HUES48 (cell line): ENCODE data around the gene PFDN1.
A peak's percentile ranks its signal among the peaks of the same experiment; 100 is the strongest.
"Not testable (repeated sequence)": the region's sequence is repeated elsewhere in the genome, so short reads cannot be mapped to it uniquely, and the experiment has no call there.

Experiments used
- H3K27ac ChIP-seq: one replicate; pipeline ENCODE4 v1.7.0; 2013; ENCODE audit warnings: low read depth, low read length, inconsistent platforms
- H3K27me3 ChIP-seq: 2 replicates; pipeline ENCODE4 v1.6.1; 2013; ENCODE audit warnings: mild to moderate bottlenecking, low read length; ENCODE audit not compliant: control insufficient read depth, insufficient read depth
- H3K36me3 ChIP-seq: 2 replicates; pipeline ENCODE4 v1.6.1; 2013; ENCODE audit warnings: low read length; ENCODE audit not compliant: control insufficient read depth, insufficient read depth
- H3K4me1 ChIP-seq: 2 replicates; pipeline ENCODE4 v1.6.1; 2013; ENCODE audit warnings: mild to moderate bottlenecking, low read length; ENCODE audit not compliant: control insufficient read depth, insufficient read depth
- H3K4me3 ChIP-seq: 2 replicates; pipeline ENCODE4 v1.5.1; 2013; ENCODE audit warnings: mild to moderate bottlenecking, low read depth, low read length
- H3K9ac ChIP-seq: 2 replicates; pipeline ENCODE4 v1.6.1; 2013; ENCODE audit warnings: mild to moderate bottlenecking, low read depth, low read length, moderate library complexity
- H3K9me3 ChIP-seq: 2 replicates; pipeline ENCODE4 v1.6.1; 2013; ENCODE audit warnings: low read length; ENCODE audit not compliant: control insufficient read depth, insufficient read depth

PFDN1 gene, protein sequence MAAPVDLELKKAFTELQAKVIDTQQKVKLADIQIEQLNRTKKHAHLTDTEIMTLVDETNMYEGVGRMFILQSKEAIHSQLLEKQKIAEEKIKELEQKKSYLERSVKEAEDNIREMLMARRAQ

DNA sequence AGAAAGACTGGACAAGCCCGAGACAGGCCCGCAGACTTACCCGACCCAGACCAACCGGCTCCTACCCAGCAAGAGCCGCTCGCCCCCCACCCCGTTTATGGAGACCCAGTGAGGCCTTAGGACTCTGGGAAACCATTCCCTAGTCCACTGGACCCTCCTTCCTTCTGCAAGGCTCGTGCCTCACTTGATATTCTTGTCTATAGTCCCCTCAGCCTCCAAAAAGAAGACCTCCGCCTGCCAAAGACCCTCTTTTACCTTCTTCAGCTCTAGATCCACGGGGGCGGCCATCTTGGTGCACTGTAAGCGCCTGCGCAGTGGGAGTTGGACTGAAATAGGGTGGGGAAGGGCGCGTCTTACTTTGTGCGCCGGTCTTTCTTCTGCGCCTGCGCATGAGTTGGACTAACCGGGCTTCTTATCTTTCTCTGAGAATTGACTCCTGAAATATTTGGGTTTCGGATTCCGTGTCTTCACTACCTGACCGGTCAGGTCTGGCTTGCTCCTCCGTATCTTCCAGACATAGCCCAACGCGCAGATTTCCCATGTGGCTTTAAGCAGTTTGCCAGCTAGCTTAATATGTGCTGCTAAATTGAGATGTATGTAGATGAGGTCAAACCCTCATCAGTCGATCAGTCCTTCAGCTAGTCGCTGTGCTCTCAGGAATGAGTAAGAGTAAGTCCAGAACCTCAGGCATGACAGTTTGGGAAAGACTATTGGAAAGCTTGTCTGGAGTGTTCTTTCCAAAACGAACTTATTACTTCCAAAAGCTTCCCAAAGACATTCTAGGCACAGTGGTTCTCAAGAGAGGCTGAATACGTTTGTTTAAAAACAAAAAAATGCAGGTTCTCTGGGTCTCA is at the start of gene PFDN1:
PFDN1 (minus strand) TSS at position 316 of the 854 bp plus-strand sequence; CDS start at position 288, 28 bp downstream.
- Histone ChIP-seq H3K4me3 (peak within 1 kb of the TSS; percentile 99), H3K27me3 (no peaks in the 10 kb centered on the region), H3K9ac (peak within 1 kb of the TSS; percentile 95), H3K9me3 (no peaks in the 10 kb centered on the region), H3K36me3 (peaks cover 13% of the 10 kb centered on the region), H3K27ac (peak within 1 kb of the TSS; percentile 92), H3K4me1 (peaks cover 6% of the 10 kb centered on the region; the same call in 1 of the 2 replicates)

DNA sequence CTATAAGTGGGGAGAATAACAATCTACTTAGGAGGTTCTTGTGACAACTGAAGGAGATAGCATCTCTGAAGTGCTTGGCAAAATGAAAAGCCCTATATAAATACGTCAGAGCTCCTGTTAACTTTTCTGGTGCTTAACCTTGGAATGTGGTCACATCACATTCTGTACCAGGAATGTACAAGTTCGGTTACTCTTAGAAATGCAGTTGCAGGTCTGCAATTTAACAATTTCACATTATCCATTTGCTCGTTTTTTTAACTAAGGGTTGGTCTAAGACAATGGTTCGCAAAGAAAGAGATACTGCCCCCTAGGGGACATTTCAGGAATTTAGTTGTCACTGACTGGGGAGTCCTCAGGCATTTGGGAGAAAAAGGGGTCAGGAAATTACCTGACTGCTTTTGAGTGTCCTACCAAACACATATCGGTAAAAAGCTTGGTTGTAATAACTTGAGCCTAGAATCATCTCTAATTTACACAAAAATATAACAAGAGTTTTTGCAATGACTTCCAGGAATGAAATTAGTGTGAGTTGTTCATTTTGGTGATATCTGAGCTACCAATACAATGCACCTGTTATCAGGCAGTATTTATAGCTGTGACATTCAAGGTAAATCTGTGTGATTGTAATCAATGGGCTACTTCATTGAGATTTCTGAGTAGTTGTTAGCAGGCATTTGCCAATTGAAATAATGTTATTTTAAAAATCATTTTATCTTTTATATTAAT is 48.9 kb upstream of the PFDN1 start:
- no peaks in the 10 kb centered on the region for H3K9me3 ChIP-seq
- H3K4me3 ChIP-seq, result no peak overlapping the region
- H3K27me3 ChIP-seq, result no peaks in the 10 kb centered on the region
- peaks cover 5% of the 10 kb centered on the region; the same call in 1 of the 2 replicates for H3K4me1 ChIP-seq
- H3K36me3 ChIP-seq, result no peaks in the 10 kb centered on the region
- H3K27ac ChIP-seq, result no peak overlapping the region
- H3K9ac ChIP-seq, result no peak overlapping the region

DNA sequence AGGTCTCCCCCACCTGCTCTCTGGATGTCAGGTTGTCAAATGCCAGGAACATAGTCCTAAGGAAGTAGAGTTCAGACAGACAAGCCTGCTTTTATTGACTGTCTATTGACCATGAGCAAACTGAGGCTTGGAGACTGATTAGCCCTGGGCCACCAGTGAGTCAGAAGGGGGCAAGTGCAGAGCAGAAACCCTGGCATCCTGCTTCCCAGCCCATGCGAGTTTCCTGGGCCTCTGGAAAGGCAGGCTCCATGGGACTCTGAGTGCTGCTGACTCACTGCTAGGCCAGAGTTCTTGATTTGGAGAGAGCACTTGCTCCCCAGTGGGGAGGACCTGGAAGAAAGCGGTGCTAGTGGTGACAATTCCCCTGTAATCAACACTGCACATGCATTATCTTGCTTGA is 46.3 kb upstream of the PFDN1 start:
- Histone ChIP-seq H3K9ac (no peak overlapping the region), H3K9me3 (no peaks in the 10 kb centered on the region), H3K4me3 (no peak overlapping the region), H3K27ac (no peak overlapping the region), H3K4me1 (peaks cover 17% of the 10 kb centered on the region), H3K27me3 (peaks cover 13% of the 10 kb centered on the region), H3K36me3 (no peaks in the 10 kb centered on the region)

DNA sequence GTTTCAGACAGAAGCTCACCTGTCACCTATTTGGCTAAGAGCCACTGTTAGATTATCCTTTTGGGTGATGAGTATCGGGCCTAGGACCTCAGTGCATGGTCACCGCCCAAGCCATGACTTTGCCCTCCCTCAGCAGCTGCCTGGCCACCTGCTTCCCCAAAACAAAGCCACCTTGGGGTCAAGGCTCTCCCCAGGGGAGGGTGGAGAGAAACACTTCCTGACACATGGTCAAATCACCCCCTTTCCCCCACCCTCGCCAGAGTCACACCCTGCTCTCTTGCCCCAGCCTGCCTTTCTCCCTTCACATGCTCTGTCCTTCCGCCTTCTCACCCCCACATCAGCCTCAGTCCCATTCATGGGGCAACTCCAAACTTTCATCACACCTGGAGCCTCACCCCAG is 45.2 kb upstream of the PFDN1 start:
- no peak overlapping the region for H3K9ac ChIP-seq
- no peaks in the 10 kb centered on the region for H3K36me3 ChIP-seq
- H3K27ac ChIP-seq, result no peak overlapping the region
- no peak overlapping the region for H3K4me3 ChIP-seq
- H3K4me1 ChIP-seq, result peaks cover 17% of the 10 kb centered on the region
- H3K27me3 ChIP-seq, result peaks cover 13% of the 10 kb centered on the region
- no peaks in the 10 kb centered on the region for H3K9me3 ChIP-seq

DNA sequence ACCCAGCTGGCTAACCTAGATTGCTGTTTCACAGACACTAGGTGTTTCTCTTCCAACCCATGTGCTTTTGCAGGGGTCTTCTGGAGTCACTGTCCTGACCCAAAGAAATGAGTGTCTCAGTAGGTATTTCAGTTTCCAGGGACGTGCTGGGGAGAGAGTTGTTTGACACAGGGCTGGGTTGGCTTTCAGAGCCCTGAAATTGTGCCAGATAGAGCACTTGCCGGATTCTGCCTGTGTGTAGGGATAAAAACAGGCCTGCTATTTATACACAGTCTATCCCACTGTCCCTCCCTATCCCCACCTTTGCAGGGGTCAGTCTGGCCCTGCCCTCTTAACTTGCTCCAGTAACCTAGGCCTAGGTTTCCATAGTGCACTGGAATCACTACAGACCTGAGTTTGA is 44.5 kb upstream of the PFDN1 start:
- H3K9me3 ChIP-seq, result no peaks in the 10 kb centered on the region
- H3K27me3 ChIP-seq, result peaks cover 13% of the 10 kb centered on the region
- H3K27ac ChIP-seq, result no peak overlapping the region
- H3K36me3 ChIP-seq, result no peaks in the 10 kb centered on the region
- no peak overlapping the region for H3K9ac ChIP-seq
- H3K4me1 ChIP-seq, result peaks cover 17% of the 10 kb centered on the region
- no peak overlapping the region for H3K4me3 ChIP-seq

DNA sequence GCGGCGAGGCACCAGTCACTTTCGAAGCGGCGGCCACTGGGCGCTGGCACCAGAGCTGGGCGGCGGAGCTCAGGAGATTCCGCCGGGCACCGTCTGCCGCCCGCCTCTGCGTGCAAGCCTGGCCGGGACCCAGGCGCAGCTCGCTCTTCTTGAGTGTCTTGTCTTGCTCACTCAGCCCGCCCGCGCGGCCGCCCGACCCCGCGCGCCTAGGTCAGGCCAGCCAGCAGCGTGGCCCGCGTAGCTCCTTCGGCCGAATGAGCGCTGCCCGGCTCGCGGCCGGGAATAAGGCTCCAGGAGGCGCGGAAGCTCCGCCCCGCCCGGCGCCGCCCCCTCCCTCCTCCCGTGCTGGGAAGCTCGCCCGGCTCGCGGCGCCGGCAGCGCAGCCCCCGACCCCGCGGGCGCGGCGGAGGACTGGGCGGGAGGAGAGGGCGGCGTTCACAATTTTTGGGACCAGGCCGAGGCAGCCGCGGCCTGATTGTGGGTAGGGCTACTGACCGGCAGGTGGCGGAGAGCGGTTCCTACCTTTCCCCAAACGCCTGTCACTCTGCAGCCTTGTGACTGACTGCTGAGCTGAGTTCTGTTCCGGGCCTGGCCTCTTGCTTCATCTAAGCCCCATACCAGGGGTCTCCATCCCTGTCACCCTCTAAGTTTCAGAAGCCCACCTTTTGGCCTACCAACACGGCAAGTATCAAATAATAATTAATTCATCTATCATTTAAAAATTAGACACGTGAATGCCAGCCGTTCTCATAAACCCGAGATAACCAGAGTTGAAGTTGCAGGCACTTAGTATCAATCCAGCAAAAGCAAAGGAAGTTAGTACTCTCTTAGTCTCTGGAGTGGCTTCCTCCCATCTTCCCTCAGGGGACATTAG is 43.7 kb upstream of the PFDN1 start, which contains the start of gene HBEGF:
HBEGF (minus strand) TSS at position 256 of the 874 bp plus-strand sequence. CDS start 275 bp downstream, outside the sequence.
- H3K9me3 ChIP-seq, result no peaks in the 10 kb centered on the region
- H3K27ac ChIP-seq, result peak within 1 kb of the TSS; percentile 58
- H3K27me3 ChIP-seq, result peaks cover 13% of the 10 kb centered on the region
- peak within 1 kb of the TSS; percentile 73 for H3K4me3 ChIP-seq
- H3K9ac ChIP-seq, result peak within 1 kb of the TSS; percentile 60
- H3K4me1 ChIP-seq, result peaks cover 17% of the 10 kb centered on the region
- H3K36me3 ChIP-seq, result no peaks in the 10 kb centered on the region; the same call in 1 of the 2 replicates

DNA sequence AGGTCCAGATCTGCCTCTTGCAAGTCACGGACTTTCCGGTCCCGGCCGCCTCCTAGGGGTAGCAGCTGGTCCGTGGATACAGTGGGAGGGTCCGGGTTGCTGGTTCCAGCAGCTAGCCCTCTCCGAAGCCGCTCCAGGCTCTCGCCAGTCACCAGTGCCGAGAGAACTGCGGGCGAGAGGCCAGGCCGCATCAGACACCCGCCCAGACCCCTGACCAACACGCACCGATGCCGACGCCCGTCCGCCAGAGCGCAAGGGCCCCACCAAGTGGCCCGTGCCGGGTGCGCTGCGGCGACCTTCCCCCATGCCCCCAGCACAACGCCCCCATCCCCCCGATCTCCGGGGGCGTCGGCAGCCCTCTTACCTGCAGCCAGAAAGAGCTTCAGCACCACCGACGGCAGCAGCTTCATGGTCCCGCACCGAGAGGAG is 43.0 kb upstream of the PFDN1 start:
- peak overlapping the region; percentile 73 for H3K4me3 ChIP-seq
- H3K27ac ChIP-seq, result peak overlapping the region; percentile 58
- peaks cover 13% of the 10 kb centered on the region for H3K27me3 ChIP-seq
- H3K9me3 ChIP-seq, result no peaks in the 10 kb centered on the region
- peak overlapping the region; percentile 60 for H3K9ac ChIP-seq
- H3K4me1 ChIP-seq, result peaks cover 17% of the 10 kb centered on the region
- no peaks in the 10 kb centered on the region; the same call in 1 of the 2 replicates for H3K36me3 ChIP-seq

DNA sequence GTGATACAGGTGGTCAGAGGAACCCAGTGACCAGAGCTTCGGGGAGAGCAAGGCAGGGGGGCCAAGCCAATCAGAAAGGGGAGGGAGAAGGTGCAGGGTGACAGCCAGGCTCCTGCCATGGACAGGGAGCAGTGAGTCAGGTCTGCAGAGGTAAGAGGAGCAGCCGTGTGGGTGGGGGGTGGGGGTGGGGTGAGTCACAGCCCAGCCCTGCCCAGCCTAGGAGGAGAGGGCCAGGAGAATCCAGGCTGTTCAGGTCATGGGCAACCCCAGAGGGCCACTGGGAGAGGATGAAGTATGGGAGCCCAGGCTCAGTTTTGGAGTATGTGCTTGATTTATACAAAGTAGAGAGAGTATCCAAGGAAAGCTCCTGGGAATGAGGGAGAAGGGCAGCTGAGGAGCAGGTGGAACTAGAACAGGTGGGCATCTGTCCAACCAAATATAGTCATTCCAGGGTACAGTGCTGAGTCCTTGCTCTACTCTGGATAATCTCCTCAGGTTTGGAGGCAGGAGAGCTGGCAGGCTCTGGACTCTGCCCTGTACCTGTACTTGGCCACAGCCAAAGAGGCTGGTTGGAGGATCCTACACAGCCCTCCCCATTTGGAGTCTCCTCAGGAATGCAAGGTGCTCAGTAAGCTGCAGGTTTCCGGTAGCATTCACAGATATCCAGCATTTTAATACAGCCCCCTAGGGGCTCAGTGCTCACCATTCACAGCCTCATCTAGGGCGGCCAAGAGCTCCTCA is 42.0 kb upstream of the PFDN1 start:
- Histone ChIP-seq H3K36me3 (no peaks in the 10 kb centered on the region; the same call in 1 of the 2 replicates), H3K4me1 (peaks cover 17% of the 10 kb centered on the region)

DNA sequence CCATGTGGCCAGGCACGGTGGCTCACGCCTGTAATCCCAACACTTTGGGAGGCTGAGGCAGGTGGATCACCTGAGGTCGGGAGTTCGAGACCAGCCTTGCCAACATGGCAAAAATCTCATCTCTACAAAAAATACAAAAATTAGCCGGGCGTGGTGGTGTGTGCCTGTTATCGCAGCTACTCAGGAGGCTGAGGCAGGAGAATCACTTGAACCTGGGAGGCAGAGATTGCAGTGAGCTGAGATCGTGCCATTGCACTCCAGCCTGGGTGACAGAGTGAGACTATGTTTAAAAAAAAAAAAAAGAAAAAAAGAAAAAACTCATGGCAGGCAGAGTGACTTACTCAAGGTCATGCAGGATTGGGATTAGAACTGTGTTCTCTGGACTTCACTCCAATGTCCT is 40.9 kb upstream of the PFDN1 start:
- not testable (repeated sequence) for H3K4me3 ChIP-seq, H3K9me3 ChIP-seq, H3K9ac ChIP-seq, H3K36me3 ChIP-seq, H3K27ac ChIP-seq
- H3K4me1 ChIP-seq, result peaks cover 17% of the 10 kb centered on the region
- H3K27me3 ChIP-seq, result peaks cover 13% of the 10 kb centered on the region

More for the DNA sequence above, 42.0 kb upstream of the PFDN1 start:
- Histone ChIP-seq H3K27ac (no peak overlapping the region), H3K4me3 (peak overlapping the region; percentile 73), H3K9me3 (no peaks in the 10 kb centered on the region), H3K9ac (no peak overlapping the region), H3K27me3 (peaks cover 13% of the 10 kb centered on the region)

DNA sequence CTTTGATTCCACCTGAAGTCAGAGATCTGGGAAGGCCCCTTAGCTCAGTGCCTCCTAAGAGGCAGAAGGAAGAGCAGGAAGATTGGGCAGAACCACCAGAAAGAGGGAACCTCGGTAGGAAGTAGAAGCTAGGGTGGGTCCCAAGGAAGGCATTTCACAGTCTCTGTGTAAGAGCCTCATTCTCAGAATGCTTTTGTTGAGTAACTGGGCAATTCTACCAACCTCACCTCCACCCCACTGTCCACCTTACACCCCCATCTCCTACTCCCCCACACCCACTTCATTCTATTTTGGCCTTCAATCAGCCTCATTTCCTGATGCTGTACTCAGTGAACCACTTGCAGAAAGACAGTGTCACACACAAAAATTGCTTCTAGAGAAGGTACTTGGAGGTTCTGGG is 40.0 kb upstream of the PFDN1 start:
- Histone ChIP-seq H3K27ac (no peak overlapping the region), H3K4me1 (peaks cover 17% of the 10 kb centered on the region), H3K9me3 (no peaks in the 10 kb centered on the region), H3K9ac (no peak overlapping the region), H3K4me3 (no peak overlapping the region), H3K36me3 (no peaks in the 10 kb centered on the region; the same call in 1 of the 2 replicates), H3K27me3 (peaks cover 13% of the 10 kb centered on the region)
